ENCODE data around the gene GPR153.

DNA sequence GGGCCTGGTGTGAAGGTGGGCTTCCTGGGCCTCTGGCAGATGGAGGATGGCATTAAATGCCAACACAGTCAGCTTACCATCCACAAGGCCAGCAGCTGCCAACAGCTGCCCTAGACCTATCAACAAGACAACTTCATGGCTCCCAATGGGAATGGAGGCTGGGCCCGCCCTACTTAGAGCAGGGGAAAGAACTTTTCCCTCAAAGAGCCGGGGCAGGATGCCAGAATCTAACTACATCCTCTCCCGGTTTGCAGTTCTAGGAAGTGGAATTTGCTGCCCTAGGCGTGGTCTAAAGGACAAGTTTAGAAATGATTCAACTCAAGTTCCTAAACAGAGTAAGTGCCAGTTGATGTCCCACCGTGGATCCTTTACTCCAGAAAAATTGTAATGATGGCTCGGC, 38.3 kb downstream of the GPR153 start:
- TF ChIP-seq CTCF (IDR thresholded peaks at IDR 0.05; ENCODE audit: low read length) (no peak), EZH2 (IDR thresholded peaks at IDR 0.05; ENCODE audit: borderline replicate concordance, low read length) (no peak)
